ENCODE data around the gene UGCG. TPM values are rescaled to one million over a fixed set of nuclear protein-coding genes. Genes with fewer than 3 reads are reported as not detected.

UGCG gene
- total RNA-seq, 4 donors from 2014 or later: 31.4 to 131 (median 46.7) TPM

GRCh38 chr9:111980398-111980797, 83.8 kb downstream of the UGCG start:
- 85 to 93% methylated on average over 4 of the region's 4 CpGs for WGBS, 2 donors
- Histone ChIP-seq H3K9me3 (no peaks in the 10 kb centered on the region), H3K27me3 (no peaks in the 10 kb centered on the region), H3K4me1 (peaks cover 0 to under 1% (median 0%) of the 10 kb centered on the region in 3 donors), H3K36me3 (no peaks in the 10 kb centered on the region), H3K27ac (no peak overlapping the region), H3K4me3 (no peak overlapping the region)
- TF ChIP-seq, protein P1, sequence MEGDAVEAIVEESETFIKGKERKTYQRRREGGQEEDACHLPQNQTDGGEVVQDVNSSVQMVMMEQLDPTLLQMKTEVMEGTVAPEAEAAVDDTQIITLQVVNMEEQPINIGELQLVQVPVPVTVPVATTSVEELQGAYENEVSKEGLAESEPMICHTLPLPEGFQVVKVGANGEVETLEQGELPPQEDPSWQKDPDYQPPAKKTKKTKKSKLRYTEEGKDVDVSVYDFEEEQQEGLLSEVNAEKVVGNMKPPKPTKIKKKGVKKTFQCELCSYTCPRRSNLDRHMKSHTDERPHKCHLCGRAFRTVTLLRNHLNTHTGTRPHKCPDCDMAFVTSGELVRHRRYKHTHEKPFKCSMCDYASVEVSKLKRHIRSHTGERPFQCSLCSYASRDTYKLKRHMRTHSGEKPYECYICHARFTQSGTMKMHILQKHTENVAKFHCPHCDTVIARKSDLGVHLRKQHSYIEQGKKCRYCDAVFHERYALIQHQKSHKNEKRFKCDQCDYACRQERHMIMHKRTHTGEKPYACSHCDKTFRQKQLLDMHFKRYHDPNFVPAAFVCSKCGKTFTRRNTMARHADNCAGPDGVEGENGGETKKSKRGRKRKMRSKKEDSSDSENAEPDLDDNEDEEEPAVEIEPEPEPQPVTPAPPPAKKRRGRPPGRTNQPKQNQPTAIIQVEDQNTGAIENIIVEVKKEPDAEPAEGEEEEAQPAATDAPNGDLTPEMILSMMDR (IDR thresholded peaks at IDR 0.05): no peak
- no peak for TF ChIP-seq POLR2A (IDR thresholded peaks at IDR 0.05)
- intact Hi-C loops (cut with DNase I): no loop called here
- no peak for DNase-seq

GRCh38 chr9:111983484-111983908, 86.9 kb downstream of the UGCG start:
- Histone ChIP-seq H3K4me1 (peaks cover 3 to 20% (median 11%) of the 10 kb centered on the region in 3 donors), H3K9me3 (no peaks in the 10 kb centered on the region), H3K27ac (no peak overlapping the region), H3K36me3 (no peaks in the 10 kb centered on the region), H3K27me3 (no peaks in the 10 kb centered on the region), H3K4me3 (no peak overlapping the region)
- TF ChIP-seq POLR2A (IDR thresholded peaks at IDR 0.05): no peak
- TF ChIP-seq, protein P1 (IDR thresholded peaks at IDR 0.05): no peak
- WGBS, 2 donors: 85 to 87% methylated on average over 2 of the region's 2 CpGs
- DNase-seq: no peak
- intact Hi-C loops (cut with DNase I): no loop called here

- TF ChIP-seq, protein P1 (IDR thresholded peaks at IDR 0.05): no peak
- TF ChIP-seq POLR2A (IDR thresholded peaks at IDR 0.05): no peak
- Histone ChIP-seq H3K4me1 (peaks cover 3 to 20% (median 11%) of the 10 kb centered on the region in 3 donors), H3K27ac (no peak overlapping the region), H3K36me3 (no peaks in the 10 kb centered on the region), H3K27me3 (no peaks in the 10 kb centered on the region), H3K9me3 (no peaks in the 10 kb centered on the region), H3K4me3 (no peak overlapping the region)
- WGBS, 2 donors: 80 to 92% methylated on average over 5 of the region's 5 CpGs
- intact Hi-C loops (cut with DNase I): no loop called here
- no peak for DNase-seq
Measured at GRCh38 chr9:111984086-111984802, 87.6 kb downstream of the UGCG start.

Small RNAs within 50 kb of the gene (small RNA-seq; reads per million reads assigned to genes)
- 0 to 0.30 (median 0.04) reads per million in 4 donors for gene MIR4668

Other genes with a start within 250 kb of the UGCG start
- gene GNG10, start 235.2 kb upstream of the UGCG start, total RNA-seq: 10 to 100 TPM in 3 of 4 donors, 1 to 10 TPM in 1; 9.0 to 54.9 (median 37.8) TPM
- gene SHOC1, start 101.9 kb upstream of the UGCG start, total RNA-seq: 1 to 10 TPM in 1 of 4 donors, under 1 TPM in 1, not detected in 2; 0.15 to 5.8 TPM

All from esophagus squamous epithelium (tissue), 5 donors.